Uterus (tissue), 4 donors: ENCODE results near the gene SMAD6. TPM values are rescaled to one million over a fixed set of nuclear protein-coding genes. Genes with fewer than 3 reads are reported as not detected.
"Not testable (repeated sequence)": the region's sequence is repeated elsewhere in the genome, so short reads cannot be mapped to it uniquely, and the experiment has no call there.

Experiments
- DNase-seq, 2 donors: peaks; one replicate each; pipeline ENCODE4 v3.0.0-alpha.2; 2019 to 2020
- H3K27ac ChIP-seq, 2 donors: fragments of 200-600 bp; sonication (generic); 1 replicate in 1 of 2; 2 replicates in 1 of 2; pipeline ENCODE4 v1.5.1; 2016 to 2018
- H3K27me3 ChIP-seq, 2 donors: fragments of 200-600 bp; sonication (generic); one replicate each; pipeline ENCODE4 v1.5.1; 2018 to 2019; ENCODE audit warnings: control low read depth in 1 of 2
- H3K36me3 ChIP-seq, 2 donors: fragments of 200-600 bp; sonication (generic); one replicate each; pipeline ENCODE4 v1.5.1; 2019; ENCODE audit warnings: control low read depth in 1 of 2
- H3K4me1 ChIP-seq, 2 donors: fragments of 200-600 bp; sonication (generic); one replicate each; pipeline ENCODE4 v1.5.1; 2018 to 2019; ENCODE audit warnings: control low read depth in 1 of 2
- H3K4me3 ChIP-seq, 2 donors: fragments of 200-600 bp; sonication (generic); 1 replicate in 1 of 2; 2 replicates in 1 of 2; pipeline ENCODE4 v1.5.1; 2018 to 2019; ENCODE audit warnings: mild to moderate bottlenecking in 1 of 2
- H3K9me3 ChIP-seq, 2 donors: fragments of 200-600 bp; sonication (generic); one replicate each; pipeline ENCODE4 v1.5.1; 2019; ENCODE audit warnings: control low read depth in 1 of 2
- POLR2A ChIP-seq, 2 donors: fragments of 450-650 bp; IDR thresholded peaks; one replicate each; pipeline ENCODE4 v1.6.1; 2016; ENCODE audit warnings: antibody characterized with exemption in 2 of 2, mild to moderate bottlenecking in 1 of 2, moderate library complexity in 1 of 2
- intact Hi-C: fragments of 100-400 bp; cut with DNase I; formaldehyde crosslinking; loops from one replicate; pipeline ENCODE4 v1.15.1; 2023; ENCODE audit warnings: low total_unique reads
- total RNA-seq, 4 donors: library from RNA; depleted of rRNA in 3 of 4; stranded (reverse); fragments of >200 nt in 3 of 4; gene quantifications; one replicate each; pipeline versions ENCODE4 v1.1.0 to v1.2.4, GENCODE V29; 2014 to 2023
- TF ChIP-seq, protein P1 (sequence below), 4 experiments: fragments of 200-600 bp in 2 of 4; fragments of 450-650 bp in 2 of 4; sonication (generic) in 2 of 4; IDR thresholded peaks; one replicate each; pipeline ENCODE4 v1.5.1; 2016 to 2019; ENCODE audit warnings: antibody characterized with exemption in 4 of 4, mild to moderate bottlenecking in 2 of 4, moderate library complexity in 1 of 4
- donor health status: DM: yes; HTN: yes; CAD: no.

Gene SMAD6
- total RNA-seq, 4 donors from 2014 or later: 9.4 to 30.1 (median 19.1) TPM

DNA sequence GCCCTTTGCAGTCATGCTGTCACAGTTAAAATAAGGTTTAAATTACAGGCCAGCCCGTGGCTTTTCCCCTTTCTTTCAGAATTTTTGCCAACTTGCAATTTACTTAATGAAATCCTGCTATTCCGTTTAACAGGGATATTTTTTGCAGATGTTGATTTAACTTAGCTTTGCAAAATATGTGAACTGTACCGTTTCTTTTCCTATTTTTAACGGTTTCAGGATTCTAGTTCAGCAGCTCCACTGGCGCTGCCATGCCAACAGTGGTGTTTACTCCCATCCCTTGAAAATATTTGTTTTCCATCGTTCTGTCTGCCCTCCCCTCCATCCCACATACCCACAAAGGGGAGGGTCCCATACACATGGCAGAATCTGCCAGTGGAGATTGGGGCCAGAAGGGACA, 54.3 kb downstream of the SMAD6 start:
- H3K27me3 ChIP-seq: no peaks in the 10 kb centered on the region
- intact Hi-C loops: no loop called here
- peak overlapping the region; percentile 8 to 12 for H3K27ac ChIP-seq
- no peaks in the 10 kb centered on the region for H3K36me3 ChIP-seq
- no peak for DNase-seq
- H3K4me3 ChIP-seq: no peak overlapping the region
- TF ChIP-seq POLR2A (IDR thresholded peaks at IDR 0.05): no peak
- peaks cover 0 to 4% of the 10 kb centered on the region in 2 donors for H3K9me3 ChIP-seq
- H3K4me1 ChIP-seq: no peaks in the 10 kb centered on the region

DNA sequence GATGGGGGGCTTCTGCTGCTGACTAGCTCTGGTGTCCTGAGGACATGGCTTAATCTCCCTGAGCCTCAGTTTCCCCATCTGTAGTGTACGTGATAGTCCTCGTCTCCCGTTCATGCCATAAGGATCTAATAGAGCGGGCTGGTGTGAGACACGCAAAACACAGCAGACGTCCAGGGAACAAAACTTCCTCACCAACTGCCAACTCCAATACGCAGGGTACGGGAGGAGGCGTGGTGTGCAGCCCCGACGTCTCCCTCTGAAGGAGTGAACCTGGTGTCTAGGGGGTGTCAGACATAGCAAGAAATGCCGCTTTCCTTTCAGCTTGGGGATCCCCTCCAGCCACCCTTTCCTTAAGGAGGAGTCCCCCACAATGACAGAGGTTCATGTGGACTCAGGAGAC, 55.0 kb downstream of the SMAD6 start:
- no peak for DNase-seq
- Histone ChIP-seq H3K27me3 (no peaks in the 10 kb centered on the region), H3K36me3 (no peaks in the 10 kb centered on the region), H3K9me3 (peaks cover 0 to 4% of the 10 kb centered on the region in 2 donors), H3K27ac (no peak overlapping the region), H3K4me1 (peaks cover 0 to under 1% of the 10 kb centered on the region in 2 donors), H3K4me3 (no peak overlapping the region)
- intact Hi-C loops: no loop called here
- TF ChIP-seq, protein P1, sequence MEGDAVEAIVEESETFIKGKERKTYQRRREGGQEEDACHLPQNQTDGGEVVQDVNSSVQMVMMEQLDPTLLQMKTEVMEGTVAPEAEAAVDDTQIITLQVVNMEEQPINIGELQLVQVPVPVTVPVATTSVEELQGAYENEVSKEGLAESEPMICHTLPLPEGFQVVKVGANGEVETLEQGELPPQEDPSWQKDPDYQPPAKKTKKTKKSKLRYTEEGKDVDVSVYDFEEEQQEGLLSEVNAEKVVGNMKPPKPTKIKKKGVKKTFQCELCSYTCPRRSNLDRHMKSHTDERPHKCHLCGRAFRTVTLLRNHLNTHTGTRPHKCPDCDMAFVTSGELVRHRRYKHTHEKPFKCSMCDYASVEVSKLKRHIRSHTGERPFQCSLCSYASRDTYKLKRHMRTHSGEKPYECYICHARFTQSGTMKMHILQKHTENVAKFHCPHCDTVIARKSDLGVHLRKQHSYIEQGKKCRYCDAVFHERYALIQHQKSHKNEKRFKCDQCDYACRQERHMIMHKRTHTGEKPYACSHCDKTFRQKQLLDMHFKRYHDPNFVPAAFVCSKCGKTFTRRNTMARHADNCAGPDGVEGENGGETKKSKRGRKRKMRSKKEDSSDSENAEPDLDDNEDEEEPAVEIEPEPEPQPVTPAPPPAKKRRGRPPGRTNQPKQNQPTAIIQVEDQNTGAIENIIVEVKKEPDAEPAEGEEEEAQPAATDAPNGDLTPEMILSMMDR (IDR thresholded peaks at IDR 0.05): no peak
- no peak for TF ChIP-seq POLR2A (IDR thresholded peaks at IDR 0.05)

DNA sequence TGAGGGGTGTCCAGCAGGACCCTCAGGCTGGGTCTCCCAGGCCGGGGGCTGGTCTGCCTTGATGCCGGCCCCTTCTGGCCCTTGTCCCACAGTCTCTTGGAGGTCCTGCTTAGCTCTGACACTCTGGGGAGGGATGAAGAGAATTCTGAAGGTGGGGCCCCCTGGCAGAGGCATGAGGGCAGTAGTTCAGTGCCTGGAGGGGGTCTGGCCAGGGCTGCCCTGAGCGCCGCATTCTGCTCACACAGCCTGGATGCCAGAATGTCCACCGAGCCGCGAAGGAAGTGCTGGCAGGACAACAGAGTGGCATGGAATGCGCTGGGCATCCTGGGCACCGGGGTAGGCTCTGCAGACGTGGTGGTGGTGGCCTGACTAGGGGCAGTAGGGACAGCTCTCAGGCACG, 55.5 kb downstream of the SMAD6 start:
- Histone ChIP-seq H3K36me3 (no peaks in the 10 kb centered on the region), H3K27me3 (no peaks in the 10 kb centered on the region), H3K9me3 (peaks cover 0 to 4% of the 10 kb centered on the region in 2 donors), H3K4me1 (peaks cover 0 to 5% of the 10 kb centered on the region in 2 donors), H3K27ac (no peak overlapping the region), H3K4me3 (no peak overlapping the region)
- DNase-seq: no peak
- TF ChIP-seq, protein P1 (IDR thresholded peaks at IDR 0.05): no peak
- TF ChIP-seq POLR2A (IDR thresholded peaks at IDR 0.05): no peak
- intact Hi-C loops: no loop called here

DNA sequence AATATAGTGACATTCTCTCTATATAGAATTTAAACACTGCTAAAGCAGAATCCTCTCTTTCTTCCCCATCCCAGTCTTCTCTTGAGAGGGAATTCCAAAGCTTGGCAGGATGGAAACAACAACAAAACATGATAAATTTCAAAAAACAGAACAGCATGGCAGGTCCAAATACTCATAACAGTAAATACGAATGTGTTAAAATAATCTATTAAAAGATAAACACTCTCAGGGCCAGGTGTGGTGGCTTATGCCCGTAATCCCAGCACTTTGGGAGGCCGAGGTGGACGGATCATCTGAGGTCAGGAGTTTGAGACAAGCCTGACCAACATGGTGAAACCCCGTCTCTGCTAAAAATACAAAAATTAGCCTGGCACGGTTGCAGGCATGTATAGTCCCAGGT, 56.2 kb downstream of the SMAD6 start:
- intact Hi-C loops, H3K27ac ChIP-seq, H3K27me3 ChIP-seq, H3K36me3 ChIP-seq, DNase-seq, H3K4me3 ChIP-seq, H3K9me3 ChIP-seq: not testable (repeated sequence)
- peaks cover 0 to 11% of the 10 kb centered on the region in 2 donors for H3K4me1 ChIP-seq

DNA sequence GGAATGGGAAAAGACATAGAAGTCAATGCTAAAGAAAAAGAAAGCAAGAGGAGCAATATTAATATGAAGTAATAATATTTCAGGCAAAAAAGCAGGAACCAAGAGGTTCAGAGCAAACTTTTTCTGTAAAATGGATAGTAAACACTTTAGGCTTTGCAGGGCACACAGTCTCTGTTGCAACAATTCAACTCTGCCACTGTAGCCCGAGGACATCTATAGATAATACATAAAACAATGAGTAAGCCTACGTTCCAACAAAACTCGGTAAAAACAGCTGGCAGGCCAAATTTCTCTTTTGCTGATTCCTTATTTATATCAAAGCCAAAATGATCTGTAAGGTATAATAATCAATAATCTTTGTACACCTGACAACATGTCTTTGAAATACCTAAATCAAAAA, 56.8 kb downstream of the SMAD6 start:
- intact Hi-C loops: no loop called here
- Histone ChIP-seq H3K36me3 (no peaks in the 10 kb centered on the region), H3K4me1 (peaks cover 0 to 17% of the 10 kb centered on the region in 2 donors), H3K9me3 (peaks cover 0 to 4% of the 10 kb centered on the region in 2 donors), H3K27ac (no peak overlapping the region), H3K27me3 (no peaks in the 10 kb centered on the region), H3K4me3 (no peak overlapping the region)
- no peak for DNase-seq
- TF ChIP-seq, protein P1 (IDR thresholded peaks at IDR 0.05): no peak
- TF ChIP-seq POLR2A (IDR thresholded peaks at IDR 0.05): no peak

DNA sequence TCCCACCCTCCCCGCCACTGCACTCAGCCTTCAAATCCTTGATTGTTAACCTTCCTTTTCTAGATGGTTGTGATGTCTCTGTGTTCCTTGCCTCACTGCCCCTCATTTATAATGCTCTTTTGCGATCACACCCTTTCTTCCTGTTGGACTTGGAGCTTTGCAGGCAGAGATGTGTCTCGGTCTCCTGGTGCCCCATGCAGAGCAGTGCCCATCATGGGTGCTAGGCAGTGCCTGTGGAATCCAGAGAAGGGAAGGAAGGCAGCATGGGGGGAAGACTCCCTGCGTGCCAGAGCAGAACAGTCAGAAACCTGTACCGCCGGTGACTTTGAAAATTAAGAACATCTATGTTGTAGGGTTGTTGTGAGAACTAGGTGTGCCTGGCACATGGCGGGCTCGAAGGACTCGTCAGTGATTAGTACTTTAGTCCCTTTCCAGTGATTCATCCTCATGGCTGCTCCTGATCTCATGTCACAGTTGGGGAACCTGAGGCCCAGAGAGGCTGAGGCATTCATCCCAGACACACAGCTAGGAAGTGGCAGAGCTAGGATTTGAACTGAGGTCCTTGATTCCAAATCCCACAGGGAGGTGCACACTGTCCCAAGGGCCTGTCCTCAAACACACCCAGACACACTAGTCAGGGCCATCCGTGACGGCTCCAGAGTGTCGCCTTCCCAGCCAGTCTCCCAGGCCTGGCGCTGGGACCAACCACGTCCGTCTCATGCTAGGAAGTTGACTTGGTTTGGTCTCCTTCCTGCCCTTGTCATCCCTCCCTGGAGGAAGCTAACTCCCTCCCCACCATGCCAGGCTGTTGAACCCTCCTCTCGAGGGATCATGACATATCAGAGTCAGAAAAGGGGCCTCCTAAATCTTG, 58.3 kb downstream of the SMAD6 start:
- Histone ChIP-seq H3K9me3 (peaks cover 0 to 2% of the 10 kb centered on the region in 2 donors), H3K27me3 (no peaks in the 10 kb centered on the region), H3K36me3 (no peaks in the 10 kb centered on the region), H3K4me3 (no peak overlapping the region), H3K4me1 (peaks cover 0 to 18% of the 10 kb centered on the region in 2 donors), H3K27ac (peak overlapping the region; percentile 66 to 79)
- intact Hi-C loops: no loop called here
- no peak for DNase-seq
- TF ChIP-seq, protein P1 (IDR thresholded peaks at IDR 0.05): no peak
- TF ChIP-seq POLR2A (IDR thresholded peaks at IDR 0.05): no peak
